GM23338 (cell line): ENCODE results near the gene DMBX1. TPM values are rescaled to one million over a fixed set of nuclear protein-coding genes. Genes with fewer than 3 reads are reported as not detected.
A peak's percentile ranks its signal among the peaks of the same experiment; 100 is the strongest.

ENCODE experiments used
- ATAC-seq: fragments of 200-7000 bp; cut with Tn5 transposase; 3 replicates; pipeline ENCODE4 v1.9.1; 2020
- DNase-seq: peaks from one replicate; pipeline ENCODE4 v3.0.0-alpha.2; 2015; ENCODE audit warnings: low spot score
- H2AFZ ChIP-seq: fragments of 200-600 bp; sonication (generic); 2 replicates; pipeline ENCODE4 v1.8.0; 2016; ENCODE audit warnings: antibody characterized with exemption, mild to moderate bottlenecking, moderate library complexity
- H3F3A ChIP-seq: fragments of 200-600 bp; sonication (generic); replicated peaks from 2 replicates; pipeline ENCODE4 v1.8.0; 2017; ENCODE audit warnings: antibody characterized with exemption, mixed run types, low read depth
- H3K27ac ChIP-seq: fragments of 200-600 bp; sonication (generic); 2 replicates; pipeline ENCODE4 v1.6.1; 2016; ENCODE audit warnings: low read depth
- H3K27me3 ChIP-seq: fragments of 200-600 bp; sonication (generic); 2 replicates; pipeline ENCODE4 v1.8.0; 2016; ENCODE audit warnings: mild to moderate bottlenecking, mixed run types, moderate library complexity; ENCODE audit not compliant: insufficient read depth
- H3K36me3 ChIP-seq: fragments of 200-600 bp; sonication (generic); 2 replicates; pipeline ENCODE4 v1.8.0; 2016; ENCODE audit warnings: mild to moderate bottlenecking; ENCODE audit not compliant: insufficient read depth
- H3K4me1 ChIP-seq: fragments of 200-600 bp; sonication (generic); 2 replicates; pipeline ENCODE4 v1.8.0; 2016; ENCODE audit warnings: mild to moderate bottlenecking, moderate library complexity; ENCODE audit not compliant: insufficient read depth
- H3K4me2 ChIP-seq: fragments of 200-600 bp; sonication (generic); 2 replicates; pipeline ENCODE4 v1.7.1; 2017; ENCODE audit warnings: mixed run types
- H3K4me3 ChIP-seq: fragments of 200-600 bp; sonication (generic); 2 replicates; pipeline ENCODE4 v1.6.1; 2016; ENCODE audit warnings: mixed run types
- H3K79me2 ChIP-seq: fragments of 200-600 bp; sonication (generic); replicated peaks from 2 replicates; pipeline ENCODE4 v1.8.0; 2017; ENCODE audit warnings: mild to moderate bottlenecking; ENCODE audit not compliant: insufficient read depth
- H3K9me2 ChIP-seq: fragments of 200-600 bp; sonication (generic); 2 replicates; pipeline ENCODE4 v1.8.0; 2017; ENCODE audit not compliant: insufficient read depth
- H4K20me1 ChIP-seq: fragments of 200-600 bp; sonication (generic); replicated peaks from 2 replicates; pipeline ENCODE4 v1.8.0; 2017; ENCODE audit warnings: mild to moderate bottlenecking; ENCODE audit not compliant: insufficient read depth
- H3K27ac Mint-ChIP-seq: 2 replicates; pipeline ENCODE4 v1.8.0; 2020; ENCODE audit warnings: inconsistent platforms, mild to moderate bottlenecking, moderate library complexity, mixed read lengths
- H3K27me3 Mint-ChIP-seq: 3 replicates; pipeline ENCODE4 v1.8.0; 2022; ENCODE audit warnings: low read depth, mild to moderate bottlenecking, moderate library complexity, mixed read lengths, inconsistent platforms; ENCODE audit not compliant: insufficient read depth, poor library complexity
- H3K36me3 Mint-ChIP-seq: 3 replicates; pipeline ENCODE4 v1.8.0; 2021; ENCODE audit warnings: low read depth, mild to moderate bottlenecking, inconsistent platforms, moderate library complexity, mixed read lengths
- H3K4me1 Mint-ChIP-seq: 3 replicates; pipeline ENCODE4 v1.8.0; 2020; ENCODE audit warnings: mild to moderate bottlenecking, inconsistent platforms, mixed read lengths
- H3K4me3 Mint-ChIP-seq: 3 replicates; pipeline ENCODE4 v1.8.0; 2021; ENCODE audit warnings: moderate library complexity, mild to moderate bottlenecking, inconsistent platforms, mixed read lengths
- H3K9me3 Mint-ChIP-seq: 3 replicates; pipeline ENCODE4 v1.8.0; 2020; ENCODE audit warnings: moderate library complexity, mild to moderate bottlenecking, inconsistent platforms, mixed read lengths
- CREB1 ChIP-seq: fragments of 250-450 bp; sonication (Bioruptor Pico); IDR thresholded peaks from 2 replicates; pipeline ENCODE4 v1.5.0; 2020; ENCODE audit warnings: low read depth, mild to moderate bottlenecking, moderate library complexity
- EZH2 ChIP-seq: fragments of 200-600 bp; sonication (generic); IDR thresholded peaks from one replicate; pipeline ENCODE4 v1.8.0; 2017; ENCODE audit warnings: antibody characterized with exemption, mild to moderate bottlenecking, low read depth; ENCODE audit not compliant: unreplicated experiment
- STAT1 ChIP-seq: IDR thresholded peaks from one replicate; pipeline ENCODE4 v1.6.1; 2016; ENCODE audit warnings: antibody characterized with exemption; ENCODE audit not compliant: unreplicated experiment
- polyA plus RNA-seq: library from polyadenylated mRNA; unstranded; fragments of >200 nt; fragmentation: Nextera tagmentation; extraction: Ambion mirVana; gene quantifications from 2 replicates; pipeline ENCODE4 v1.2.1, GENCODE V29; 2016
- total RNA-seq: library from RNA; depleted of rRNA; stranded (reverse); fragments of >200 nt; shearing (Covaris generic); gene quantifications from 2 replicates; pipeline ENCODE4 v1.2.3, GENCODE V29; 2014
- TF ChIP-seq, protein P1 (sequence below): fragments of 250-450 bp; sonication (Bioruptor Pico); IDR thresholded peaks from 2 replicates; pipeline ENCODE4 v1.5.0; 2020; ENCODE audit warnings: mild to moderate bottlenecking, moderate library complexity

Gene DMBX1
- total and polyA plus RNA-seq, 2 experiments from 2014 or later = 0.11 TPM; not detected in 1

DNA sequence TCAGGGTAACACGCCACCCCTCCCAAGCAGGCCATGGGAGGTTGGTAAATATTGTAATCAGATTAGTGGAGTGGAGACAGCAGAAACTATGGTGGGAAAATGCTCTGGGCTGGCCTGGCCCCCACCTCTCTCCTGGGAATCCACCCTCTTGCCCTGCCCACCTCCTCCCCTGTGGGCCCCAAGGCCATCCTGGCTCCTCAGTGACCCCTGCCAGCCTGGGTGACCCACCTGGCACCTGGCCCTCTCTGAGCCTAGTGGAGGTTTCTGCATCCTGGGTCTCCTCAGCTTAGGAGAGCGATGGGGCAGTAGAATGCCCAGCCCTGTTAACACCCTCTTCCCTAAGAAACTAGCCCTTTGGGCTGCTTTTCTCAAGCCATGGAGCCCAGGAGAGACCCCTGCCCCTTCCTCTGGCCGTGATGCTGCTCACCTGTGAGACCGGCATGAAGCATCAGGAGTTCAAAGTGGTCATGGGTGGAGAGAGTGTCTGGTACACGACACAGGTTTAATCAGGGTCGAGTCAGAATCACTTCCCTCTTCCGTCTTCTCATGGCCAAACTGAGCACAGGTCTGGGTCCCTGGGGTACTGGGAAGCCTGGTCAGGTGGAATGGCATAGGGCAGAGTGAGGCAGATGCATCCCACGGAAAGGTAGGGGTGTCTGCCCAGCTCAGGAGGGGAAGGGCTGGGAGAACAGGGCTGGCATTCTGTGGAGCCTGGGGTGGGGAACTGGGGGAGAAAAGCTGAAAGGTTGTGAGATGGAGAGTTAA lies 10.7 kb upstream of the DMBX1 start (continued):
- TF ChIP-seq, protein P1, sequence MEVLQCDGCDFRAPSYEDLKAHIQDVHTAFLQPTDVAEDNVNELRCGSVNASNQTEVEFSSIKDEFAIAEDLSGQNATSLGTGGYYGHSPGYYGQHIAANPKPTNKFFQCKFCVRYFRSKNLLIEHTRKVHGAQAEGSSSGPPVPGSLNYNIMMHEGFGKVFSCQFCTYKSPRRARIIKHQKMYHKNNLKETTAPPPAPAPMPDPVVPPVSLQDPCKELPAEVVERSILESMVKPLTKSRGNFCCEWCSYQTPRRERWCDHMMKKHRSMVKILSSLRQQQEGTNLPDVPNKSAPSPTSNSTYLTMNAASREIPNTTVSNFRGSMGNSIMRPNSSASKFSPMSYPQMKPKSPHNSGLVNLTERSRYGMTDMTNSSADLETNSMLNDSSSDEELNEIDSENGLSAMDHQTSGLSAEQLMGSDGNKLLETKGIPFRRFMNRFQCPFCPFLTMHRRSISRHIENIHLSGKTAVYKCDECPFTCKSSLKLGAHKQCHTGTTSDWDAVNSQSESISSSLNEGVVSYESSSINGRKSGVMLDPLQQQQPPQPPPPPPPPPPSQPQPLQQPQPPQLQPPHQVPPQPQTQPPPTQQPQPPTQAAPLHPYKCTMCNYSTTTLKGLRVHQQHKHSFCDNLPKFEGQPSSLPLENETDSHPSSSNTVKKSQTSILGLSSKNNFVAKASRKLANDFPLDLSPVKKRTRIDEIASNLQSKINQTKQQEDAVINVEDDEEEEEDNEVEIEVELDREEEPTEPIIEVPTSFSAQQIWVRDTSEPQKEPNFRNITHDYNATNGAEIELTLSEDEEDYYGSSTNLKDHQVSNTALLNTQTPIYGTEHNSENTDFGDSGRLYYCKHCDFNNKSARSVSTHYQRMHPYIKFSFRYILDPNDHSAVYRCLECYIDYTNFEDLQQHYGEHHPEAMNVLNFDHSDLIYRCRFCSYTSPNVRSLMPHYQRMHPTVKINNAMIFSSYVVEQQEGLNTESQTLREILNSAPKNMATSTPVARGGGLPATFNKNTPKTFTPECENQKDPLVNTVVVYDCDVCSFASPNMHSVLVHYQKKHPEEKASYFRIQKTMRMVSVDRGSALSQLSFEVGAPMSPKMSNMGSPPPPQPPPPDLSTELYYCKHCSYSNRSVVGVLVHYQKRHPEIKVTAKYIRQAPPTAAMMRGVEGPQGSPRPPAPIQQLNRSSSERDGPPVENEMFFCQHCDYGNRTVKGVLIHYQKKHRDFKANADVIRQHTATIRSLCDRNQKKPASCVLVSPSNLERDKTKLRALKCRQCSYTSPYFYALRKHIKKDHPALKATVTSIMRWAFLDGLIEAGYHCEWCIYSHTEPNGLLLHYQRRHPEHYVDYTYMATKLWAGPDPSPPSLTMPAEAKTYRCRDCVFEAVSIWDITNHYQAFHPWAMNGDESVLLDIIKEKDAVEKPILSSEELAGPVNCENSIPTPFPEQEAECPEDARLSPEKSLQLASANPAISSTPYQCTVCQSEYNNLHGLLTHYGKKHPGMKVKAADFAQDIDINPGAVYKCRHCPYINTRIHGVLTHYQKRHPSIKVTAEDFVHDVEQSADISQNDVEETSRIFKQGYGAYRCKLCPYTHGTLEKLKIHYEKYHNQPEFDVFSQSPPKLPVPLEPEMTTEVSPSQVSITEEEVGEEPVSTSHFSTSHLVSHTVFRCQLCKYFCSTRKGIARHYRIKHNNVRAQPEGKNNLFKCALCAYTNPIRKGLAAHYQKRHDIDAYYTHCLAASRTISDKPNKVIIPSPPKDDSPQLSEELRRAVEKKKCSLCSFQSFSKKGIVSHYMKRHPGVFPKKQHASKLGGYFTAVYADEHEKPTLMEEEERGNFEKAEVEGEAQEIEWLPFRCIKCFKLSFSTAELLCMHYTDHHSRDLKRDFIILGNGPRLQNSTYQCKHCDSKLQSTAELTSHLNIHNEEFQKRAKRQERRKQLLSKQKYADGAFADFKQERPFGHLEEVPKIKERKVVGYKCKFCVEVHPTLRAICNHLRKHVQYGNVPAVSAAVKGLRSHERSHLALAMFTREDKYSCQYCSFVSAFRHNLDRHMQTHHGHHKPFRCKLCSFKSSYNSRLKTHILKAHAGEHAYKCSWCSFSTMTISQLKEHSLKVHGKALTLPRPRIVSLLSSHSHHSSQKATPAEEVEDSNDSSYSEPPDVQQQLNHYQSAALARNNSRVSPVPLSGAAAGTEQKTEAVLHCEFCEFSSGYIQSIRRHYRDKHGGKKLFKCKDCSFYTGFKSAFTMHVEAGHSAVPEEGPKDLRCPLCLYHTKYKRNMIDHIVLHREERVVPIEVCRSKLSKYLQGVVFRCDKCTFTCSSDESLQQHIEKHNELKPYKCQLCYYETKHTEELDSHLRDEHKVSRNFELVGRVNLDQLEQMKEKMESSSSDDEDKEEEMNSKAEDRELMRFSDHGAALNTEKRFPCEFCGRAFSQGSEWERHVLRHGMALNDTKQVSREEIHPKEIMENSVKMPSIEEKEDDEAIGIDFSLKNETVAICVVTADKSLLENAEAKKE (CRISPR knock-in tag) = no peak

DNA sequence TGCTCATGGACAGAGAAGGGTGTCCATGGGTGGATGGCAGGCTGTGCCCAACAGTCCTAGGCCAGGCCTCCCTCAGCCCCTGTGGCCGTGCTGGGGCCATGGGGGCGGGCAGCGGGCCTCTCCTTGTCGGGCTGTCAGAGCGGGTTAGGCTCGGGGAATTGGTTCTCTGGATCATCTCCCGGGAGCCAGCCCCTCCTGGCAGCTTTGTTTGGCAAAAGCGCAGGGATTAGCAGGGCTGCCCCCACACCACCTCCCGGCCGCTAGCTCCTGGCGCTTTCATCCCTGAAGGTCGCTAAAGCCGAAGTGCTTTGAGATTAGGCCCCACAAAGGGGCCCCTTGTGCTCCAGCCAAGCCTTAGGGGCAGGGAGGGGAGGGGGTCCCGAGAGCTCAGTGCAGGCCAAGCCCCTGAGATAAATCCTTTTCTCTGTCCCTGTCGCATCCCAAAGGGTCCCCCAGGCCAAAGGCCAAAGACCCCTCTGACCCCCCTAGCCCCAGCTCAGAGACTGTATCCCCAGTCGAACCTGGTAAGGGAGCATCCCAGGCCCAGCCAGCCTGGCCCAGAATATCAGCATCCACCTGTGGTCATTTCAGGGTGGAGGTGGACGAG lies 9.8 kb upstream of the DMBX1 start:
- Histone ChIP-seq H4K20me1 (no peaks in the 10 kb centered on the region; the same call in 1 of the 2 replicates), H3K4me1 (peaks cover 14% of the 10 kb centered on the region; the same call in 1 of the 2 replicates), H3K27me3 (peaks cover 98% of the 10 kb centered on the region), H2AFZ (no peak overlapping the region), H3K79me2 (no peaks in the 10 kb centered on the region), H3K27ac (no peak overlapping the region), H3K9me2 (no peaks in the 10 kb centered on the region), H3F3A (no peaks in the 10 kb centered on the region), H3K4me3 (no peak overlapping the region), H3K4me2 (no peak overlapping the region), H3K36me3 (no peaks in the 10 kb centered on the region)
- H3K4me1 Mint-ChIP-seq = peaks cover 26% of the 10 kb centered on the region
- ATAC-seq = peak; percentile 60
- H3K27me3 Mint-ChIP-seq = peaks cover 47% of the 10 kb centered on the region
- DNase-seq = no peak
- no peaks in the 10 kb centered on the region for H3K36me3 Mint-ChIP-seq
- H3K27ac Mint-ChIP-seq = no peak overlapping the region
- TF ChIP-seq EZH2 (peak; percentile 33), CREB1 (CRISPR knock-in tag) (no peak), STAT1 (no peak)
- no peak overlapping the region for H3K4me3 Mint-ChIP-seq
- H3K9me3 Mint-ChIP-seq = no peaks in the 10 kb centered on the region; the same call in 2 of the 3 replicates
